K562 (cell line): Measurements from ENCODE around the gene POLK. TPM values are rescaled to one million over a fixed set of nuclear protein-coding genes. Genes with fewer than 3 reads are reported as not detected.

Experiments used
- FOXJ2 ChIP-seq: fragments of 200-800 bp; sonication (Bioruptor generic); IDR thresholded peaks from 2 replicates; pipeline ENCODE4 v1.6.1; 2016; ENCODE audit warnings: missing genetic modification characterization, missing compliant biosample characterization
- ZNF408 ChIP-seq: fragments of 250-450 bp; sonication (Bioruptor Pico); IDR thresholded peaks from 2 replicates; pipeline ENCODE4 v1.4.0; 2020; ENCODE audit warnings: low read depth, mild to moderate bottlenecking, moderate library complexity
- polyA plus RNA-seq, 8 experiments: library from polyadenylated mRNA; depleted of rRNA in 4 of 8; stranded (reverse) in 5 of 8; unstranded in 3 of 8; fragments of >200 nt; fragmentation: Nextera tagmentation in 2 of 8; fragmentation: Illumina TruSeq in 1 of 8; extraction: Ambion mirVana in 2 of 8; extraction: Trizol in 1 of 8; gene quantifications; 2 replicates each; pipeline versions ENCODE4 v1.2.1 to v1.2.3, GENCODE V29; 2011 to 2014; ENCODE audit warnings: inconsistent platforms in 1 of 8, missing spikeins in 1 of 8
- total RNA-seq, 7 experiments: library from RNA; depleted of rRNA in 6 of 7; stranded (reverse); fragments of >200 nt in 6 of 7; fragmentation: Illumina TruSeq in 2 of 7; extraction: Trizol in 2 of 7; gene quantifications; 2 replicates each; pipeline versions ENCODE4 v1.2.1 to v1.2.3, GENCODE V29; 2011 to 2021; ENCODE audit warnings: low replicate concordance in 1 of 7
- TF ChIP-seq, protein P1 (sequence below): fragments of 450-650 bp; IDR thresholded peaks from 2 replicates; pipeline ENCODE4 v1.6.1; 2018; ENCODE audit not compliant: partially characterized antibody
- TF ChIP-seq, protein P2 (sequence below): fragments of 450-650 bp; IDR thresholded peaks from 2 replicates; pipeline ENCODE4 v1.6.1; 2017; ENCODE audit warnings: antibody characterized with exemption, mild to moderate bottlenecking
- TF ChIP-seq, protein P3 (sequence below): fragments of 450-650 bp; IDR thresholded peaks from 2 replicates; pipeline ENCODE4 v1.6.1; 2016; ENCODE audit warnings: mild to moderate bottlenecking, moderate library complexity

The POLK gene
- total and polyA plus RNA-seq, 9 of the 15 experiments (the other 6 are each of a cell fraction or from before 2014, with no cell fraction given), result 6.1 to 31.6 (median 16.5) TPM

DNA sequence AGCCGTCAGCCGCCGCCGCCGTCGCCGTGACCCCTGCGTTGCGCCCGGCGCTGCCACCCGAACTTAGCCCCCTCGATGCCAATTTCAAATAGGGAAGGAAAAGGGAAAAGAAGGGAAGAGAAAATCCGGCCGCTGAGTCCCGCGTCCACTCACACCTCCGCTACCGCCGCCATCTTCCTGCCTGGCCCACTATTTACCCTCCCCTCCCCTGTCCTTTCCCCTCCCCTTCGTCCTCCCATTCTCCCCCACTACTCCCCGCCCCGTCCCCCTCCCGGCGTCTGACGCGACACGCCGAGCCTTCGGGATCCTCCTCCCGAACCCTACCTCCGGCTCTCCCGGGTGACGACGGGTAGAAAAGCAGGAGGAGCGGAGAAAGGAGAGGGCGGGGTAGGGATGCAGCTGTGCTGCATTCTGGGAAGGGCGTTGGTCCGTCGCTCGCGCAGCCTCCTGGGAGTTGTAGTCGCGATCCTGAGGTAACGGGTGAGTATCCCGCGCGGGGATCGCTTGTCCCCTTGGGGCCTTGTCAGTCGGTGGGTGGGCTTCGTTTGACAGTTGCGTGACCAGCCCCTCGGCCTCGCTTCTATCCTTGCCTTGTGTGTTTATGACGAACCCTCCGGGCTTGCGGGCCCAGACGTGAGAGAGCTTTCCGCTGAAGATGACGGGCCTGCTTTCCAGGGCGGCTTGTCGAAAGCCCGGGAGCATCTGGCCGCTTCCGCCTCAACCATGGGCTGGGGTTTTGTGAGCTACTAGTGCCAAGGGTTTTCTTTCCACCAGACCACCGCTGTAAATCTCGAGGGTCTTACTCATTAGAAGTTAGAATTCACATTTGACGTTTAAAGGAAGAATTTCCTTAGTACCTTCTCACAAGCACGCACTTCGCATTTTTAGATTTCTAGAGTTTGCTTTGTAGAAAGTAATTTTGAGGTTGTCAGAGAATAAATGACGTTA is at the start of gene POLK, which contains the start of gene CERT1 (continued):
- TF ChIP-seq, protein P1, sequence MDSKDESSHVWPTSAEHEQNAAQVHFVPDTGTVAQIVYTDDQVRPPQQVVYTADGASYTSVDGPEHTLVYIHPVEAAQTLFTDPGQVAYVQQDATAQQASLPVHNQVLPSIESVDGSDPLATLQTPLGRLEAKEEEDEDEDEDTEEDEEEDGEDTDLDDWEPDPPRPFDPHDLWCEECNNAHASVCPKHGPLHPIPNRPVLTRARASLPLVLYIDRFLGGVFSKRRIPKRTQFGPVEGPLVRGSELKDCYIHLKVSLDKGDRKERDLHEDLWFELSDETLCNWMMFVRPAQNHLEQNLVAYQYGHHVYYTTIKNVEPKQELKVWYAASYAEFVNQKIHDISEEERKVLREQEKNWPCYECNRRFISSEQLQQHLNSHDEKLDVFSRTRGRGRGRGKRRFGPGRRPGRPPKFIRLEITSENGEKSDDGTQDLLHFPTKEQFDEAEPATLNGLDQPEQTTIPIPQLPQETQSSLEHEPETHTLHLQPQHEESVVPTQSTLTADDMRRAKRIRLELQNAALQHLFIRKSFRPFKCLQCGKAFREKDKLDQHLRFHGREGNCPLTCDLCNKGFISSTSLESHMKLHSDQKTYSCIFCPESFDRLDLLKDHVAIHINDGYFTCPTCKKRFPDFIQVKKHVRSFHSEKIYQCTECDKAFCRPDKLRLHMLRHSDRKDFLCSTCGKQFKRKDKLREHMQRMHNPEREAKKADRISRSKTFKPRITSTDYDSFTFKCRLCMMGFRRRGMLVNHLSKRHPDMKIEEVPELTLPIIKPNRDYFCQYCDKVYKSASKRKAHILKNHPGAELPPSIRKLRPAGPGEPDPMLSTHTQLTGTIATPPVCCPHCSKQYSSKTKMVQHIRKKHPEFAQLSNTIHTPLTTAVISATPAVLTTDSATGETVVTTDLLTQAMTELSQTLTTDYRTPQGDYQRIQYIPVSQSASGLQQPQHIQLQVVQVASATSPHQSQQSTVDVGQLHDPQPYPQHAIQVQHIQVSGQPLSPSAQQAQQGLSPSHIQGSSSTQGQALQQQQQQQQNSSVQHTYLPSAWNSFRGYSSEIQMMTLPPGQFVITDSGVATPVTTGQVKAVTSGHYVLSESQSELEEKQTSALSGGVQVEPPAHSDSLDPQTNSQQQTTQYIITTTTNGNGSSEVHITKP, result peak; percentile 31
- TF ChIP-seq FOXJ2 (tag), result peak; percentile 81; the same call in 1 of the 2 replicates
- TF ChIP-seq, protein P2, sequence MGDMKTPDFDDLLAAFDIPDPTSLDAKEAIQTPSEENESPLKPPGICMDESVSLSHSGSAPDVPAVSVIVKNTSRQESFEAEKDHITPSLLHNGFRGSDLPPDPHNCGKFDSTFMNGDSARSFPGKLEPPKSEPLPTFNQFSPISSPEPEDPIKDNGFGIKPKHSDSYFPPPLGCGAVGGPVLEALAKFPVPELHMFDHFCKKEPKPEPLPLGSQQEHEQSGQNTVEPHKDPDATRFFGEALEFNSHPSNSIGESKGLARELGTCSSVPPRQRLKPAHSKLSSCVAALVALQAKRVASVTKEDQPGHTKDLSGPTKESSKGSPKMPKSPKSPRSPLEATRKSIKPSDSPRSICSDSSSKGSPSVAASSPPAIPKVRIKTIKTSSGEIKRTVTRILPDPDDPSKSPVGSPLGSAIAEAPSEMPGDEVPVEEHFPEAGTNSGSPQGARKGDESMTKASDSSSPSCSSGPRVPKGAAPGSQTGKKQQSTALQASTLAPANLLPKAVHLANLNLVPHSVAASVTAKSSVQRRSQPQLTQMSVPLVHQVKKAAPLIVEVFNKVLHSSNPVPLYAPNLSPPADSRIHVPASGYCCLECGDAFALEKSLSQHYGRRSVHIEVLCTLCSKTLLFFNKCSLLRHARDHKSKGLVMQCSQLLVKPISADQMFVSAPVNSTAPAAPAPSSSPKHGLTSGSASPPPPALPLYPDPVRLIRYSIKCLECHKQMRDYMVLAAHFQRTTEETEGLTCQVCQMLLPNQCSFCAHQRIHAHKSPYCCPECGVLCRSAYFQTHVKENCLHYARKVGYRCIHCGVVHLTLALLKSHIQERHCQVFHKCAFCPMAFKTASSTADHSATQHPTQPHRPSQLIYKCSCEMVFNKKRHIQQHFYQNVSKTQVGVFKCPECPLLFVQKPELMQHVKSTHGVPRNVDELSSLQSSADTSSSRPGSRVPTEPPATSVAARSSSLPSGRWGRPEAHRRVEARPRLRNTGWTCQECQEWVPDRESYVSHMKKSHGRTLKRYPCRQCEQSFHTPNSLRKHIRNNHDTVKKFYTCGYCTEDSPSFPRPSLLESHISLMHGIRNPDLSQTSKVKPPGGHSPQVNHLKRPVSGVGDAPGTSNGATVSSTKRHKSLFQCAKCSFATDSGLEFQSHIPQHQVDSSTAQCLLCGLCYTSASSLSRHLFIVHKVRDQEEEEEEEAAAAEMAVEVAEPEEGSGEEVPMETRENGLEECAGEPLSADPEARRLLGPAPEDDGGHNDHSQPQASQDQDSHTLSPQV, result peak; percentile 60; the same call in 1 of the 2 replicates
- TF ChIP-seq ZNF408 (CRISPR knock-in tag), result no peak
- TF ChIP-seq, protein P3, sequence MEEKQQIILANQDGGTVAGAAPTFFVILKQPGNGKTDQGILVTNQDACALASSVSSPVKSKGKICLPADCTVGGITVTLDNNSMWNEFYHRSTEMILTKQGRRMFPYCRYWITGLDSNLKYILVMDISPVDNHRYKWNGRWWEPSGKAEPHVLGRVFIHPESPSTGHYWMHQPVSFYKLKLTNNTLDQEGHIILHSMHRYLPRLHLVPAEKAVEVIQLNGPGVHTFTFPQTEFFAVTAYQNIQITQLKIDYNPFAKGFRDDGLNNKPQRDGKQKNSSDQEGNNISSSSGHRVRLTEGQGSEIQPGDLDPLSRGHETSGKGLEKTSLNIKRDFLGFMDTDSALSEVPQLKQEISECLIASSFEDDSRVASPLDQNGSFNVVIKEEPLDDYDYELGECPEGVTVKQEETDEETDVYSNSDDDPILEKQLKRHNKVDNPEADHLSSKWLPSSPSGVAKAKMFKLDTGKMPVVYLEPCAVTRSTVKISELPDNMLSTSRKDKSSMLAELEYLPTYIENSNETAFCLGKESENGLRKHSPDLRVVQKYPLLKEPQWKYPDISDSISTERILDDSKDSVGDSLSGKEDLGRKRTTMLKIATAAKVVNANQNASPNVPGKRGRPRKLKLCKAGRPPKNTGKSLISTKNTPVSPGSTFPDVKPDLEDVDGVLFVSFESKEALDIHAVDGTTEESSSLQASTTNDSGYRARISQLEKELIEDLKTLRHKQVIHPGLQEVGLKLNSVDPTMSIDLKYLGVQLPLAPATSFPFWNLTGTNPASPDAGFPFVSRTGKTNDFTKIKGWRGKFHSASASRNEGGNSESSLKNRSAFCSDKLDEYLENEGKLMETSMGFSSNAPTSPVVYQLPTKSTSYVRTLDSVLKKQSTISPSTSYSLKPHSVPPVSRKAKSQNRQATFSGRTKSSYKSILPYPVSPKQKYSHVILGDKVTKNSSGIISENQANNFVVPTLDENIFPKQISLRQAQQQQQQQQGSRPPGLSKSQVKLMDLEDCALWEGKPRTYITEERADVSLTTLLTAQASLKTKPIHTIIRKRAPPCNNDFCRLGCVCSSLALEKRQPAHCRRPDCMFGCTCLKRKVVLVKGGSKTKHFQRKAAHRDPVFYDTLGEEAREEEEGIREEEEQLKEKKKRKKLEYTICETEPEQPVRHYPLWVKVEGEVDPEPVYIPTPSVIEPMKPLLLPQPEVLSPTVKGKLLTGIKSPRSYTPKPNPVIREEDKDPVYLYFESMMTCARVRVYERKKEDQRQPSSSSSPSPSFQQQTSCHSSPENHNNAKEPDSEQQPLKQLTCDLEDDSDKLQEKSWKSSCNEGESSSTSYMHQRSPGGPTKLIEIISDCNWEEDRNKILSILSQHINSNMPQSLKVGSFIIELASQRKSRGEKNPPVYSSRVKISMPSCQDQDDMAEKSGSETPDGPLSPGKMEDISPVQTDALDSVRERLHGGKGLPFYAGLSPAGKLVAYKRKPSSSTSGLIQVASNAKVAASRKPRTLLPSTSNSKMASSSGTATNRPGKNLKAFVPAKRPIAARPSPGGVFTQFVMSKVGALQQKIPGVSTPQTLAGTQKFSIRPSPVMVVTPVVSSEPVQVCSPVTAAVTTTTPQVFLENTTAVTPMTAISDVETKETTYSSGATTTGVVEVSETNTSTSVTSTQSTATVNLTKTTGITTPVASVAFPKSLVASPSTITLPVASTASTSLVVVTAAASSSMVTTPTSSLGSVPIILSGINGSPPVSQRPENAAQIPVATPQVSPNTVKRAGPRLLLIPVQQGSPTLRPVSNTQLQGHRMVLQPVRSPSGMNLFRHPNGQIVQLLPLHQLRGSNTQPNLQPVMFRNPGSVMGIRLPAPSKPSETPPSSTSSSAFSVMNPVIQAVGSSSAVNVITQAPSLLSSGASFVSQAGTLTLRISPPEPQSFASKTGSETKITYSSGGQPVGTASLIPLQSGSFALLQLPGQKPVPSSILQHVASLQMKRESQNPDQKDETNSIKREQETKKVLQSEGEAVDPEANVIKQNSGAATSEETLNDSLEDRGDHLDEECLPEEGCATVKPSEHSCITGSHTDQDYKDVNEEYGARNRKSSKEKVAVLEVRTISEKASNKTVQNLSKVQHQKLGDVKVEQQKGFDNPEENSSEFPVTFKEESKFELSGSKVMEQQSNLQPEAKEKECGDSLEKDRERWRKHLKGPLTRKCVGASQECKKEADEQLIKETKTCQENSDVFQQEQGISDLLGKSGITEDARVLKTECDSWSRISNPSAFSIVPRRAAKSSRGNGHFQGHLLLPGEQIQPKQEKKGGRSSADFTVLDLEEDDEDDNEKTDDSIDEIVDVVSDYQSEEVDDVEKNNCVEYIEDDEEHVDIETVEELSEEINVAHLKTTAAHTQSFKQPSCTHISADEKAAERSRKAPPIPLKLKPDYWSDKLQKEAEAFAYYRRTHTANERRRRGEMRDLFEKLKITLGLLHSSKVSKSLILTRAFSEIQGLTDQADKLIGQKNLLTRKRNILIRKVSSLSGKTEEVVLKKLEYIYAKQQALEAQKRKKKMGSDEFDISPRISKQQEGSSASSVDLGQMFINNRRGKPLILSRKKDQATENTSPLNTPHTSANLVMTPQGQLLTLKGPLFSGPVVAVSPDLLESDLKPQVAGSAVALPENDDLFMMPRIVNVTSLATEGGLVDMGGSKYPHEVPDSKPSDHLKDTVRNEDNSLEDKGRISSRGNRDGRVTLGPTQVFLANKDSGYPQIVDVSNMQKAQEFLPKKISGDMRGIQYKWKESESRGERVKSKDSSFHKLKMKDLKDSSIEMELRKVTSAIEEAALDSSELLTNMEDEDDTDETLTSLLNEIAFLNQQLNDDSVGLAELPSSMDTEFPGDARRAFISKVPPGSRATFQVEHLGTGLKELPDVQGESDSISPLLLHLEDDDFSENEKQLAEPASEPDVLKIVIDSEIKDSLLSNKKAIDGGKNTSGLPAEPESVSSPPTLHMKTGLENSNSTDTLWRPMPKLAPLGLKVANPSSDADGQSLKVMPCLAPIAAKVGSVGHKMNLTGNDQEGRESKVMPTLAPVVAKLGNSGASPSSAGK, result peak; percentile 26; the same call in 1 of the 2 replicates
